ENCODE data around the gene GPR18.

The GPR18 gene

GRCh38 chr13:99208845-99209527 is 49.2 kb downstream of the GPR18 start:
- WGBS (ENCODE audit: extremely low coverage, insufficient coverage, low lambda C conversion rate) = no CpG with 5 or more reads among the region's 8 CpGs
- Histone ChIP-seq H3K4me1 (ENCODE audit: control insufficient read depth, low read depth, low read length) (peaks cover 1% of the 10 kb centered on the region), H2AK5ac (ENCODE audit: low read length) (no peak overlapping the region), H2BK120ac (ENCODE audit: low read depth, low read length) (no peak overlapping the region), H2BK15ac (replicated peaks; ENCODE audit: low read depth) (no peak overlapping the region), H3K4me3 (ENCODE audit: low read length) (no peak overlapping the region), H3K27ac (ENCODE audit: low read depth, low read length) (no peak overlapping the region), H3K4me2 (ENCODE audit: low read length) (no peak overlapping the region), H3K23ac (ENCODE audit: low read length) (no peak overlapping the region), H3K56ac (ENCODE audit: low read length) (no peak overlapping the region), H3K79me1 (ENCODE audit: low read length) (peaks cover 32% of the 10 kb centered on the region), H4K5ac (ENCODE audit: low read length) (no peak overlapping the region), H3K4ac (ENCODE audit: low read depth, low read length) (no peak overlapping the region), H3K36me3 (ENCODE audit: control insufficient read depth, insufficient read depth, low read length) (no peaks in the 10 kb centered on the region), H3K79me2 (ENCODE audit: control insufficient read depth, insufficient read depth, low read length) (peaks cover 51% of the 10 kb centered on the region), H3K9ac (ENCODE audit: low read length) (no peak overlapping the region), H4K8ac (ENCODE audit: low read depth, low read length) (no peak overlapping the region), H3K18ac (ENCODE audit: low read length) (no peak overlapping the region), H2BK5ac (ENCODE audit: low read length) (no peak overlapping the region), H3K27me3 (ENCODE audit: insufficient read depth, low read length, poor library complexity) (no peaks in the 10 kb centered on the region)
- DNase-seq = no peak

GRCh38 chr13:99208185-99208584 is 50.0 kb downstream of the GPR18 start:
- no peak overlapping the region for H3K9ac ChIP-seq (ENCODE audit: low read length)
- H3K36me3 ChIP-seq (ENCODE audit: control insufficient read depth, insufficient read depth, low read length) = no peaks in the 10 kb centered on the region
- H3K27ac ChIP-seq (ENCODE audit: low read depth, low read length) = no peak overlapping the region
- H3K4me2 ChIP-seq (ENCODE audit: low read length) = no peak overlapping the region
- H3K4me3 ChIP-seq (ENCODE audit: low read length) = no peak overlapping the region
- no peak overlapping the region for H3K23ac ChIP-seq (ENCODE audit: low read length)
- H3K56ac ChIP-seq (ENCODE audit: low read length) = no peak overlapping the region
- DNase-seq = no peak
- H3K18ac ChIP-seq (ENCODE audit: low read length) = no peak overlapping the region
- peaks cover 32% of the 10 kb centered on the region for H3K79me1 ChIP-seq (ENCODE audit: low read length)
- peaks cover 56% of the 10 kb centered on the region for H3K79me2 ChIP-seq (ENCODE audit: control insufficient read depth, insufficient read depth, low read length)
- H2BK5ac ChIP-seq (ENCODE audit: low read length) = no peak overlapping the region
- H4K5ac ChIP-seq (ENCODE audit: low read length) = no peak overlapping the region
- H3K4ac ChIP-seq (ENCODE audit: low read depth, low read length) = no peak overlapping the region
- H2BK15ac ChIP-seq (replicated peaks; ENCODE audit: low read depth) = no peak overlapping the region
- no peak overlapping the region for H4K8ac ChIP-seq (ENCODE audit: low read depth, low read length)
- peaks cover 1% of the 10 kb centered on the region for H3K4me1 ChIP-seq (ENCODE audit: control insufficient read depth, low read depth, low read length)
- H3K27me3 ChIP-seq (ENCODE audit: insufficient read depth, low read length, poor library complexity) = no peaks in the 10 kb centered on the region
- no CpG with 5 or more reads among the region's 3 CpGs for WGBS (ENCODE audit: extremely low coverage, insufficient coverage, low lambda C conversion rate)
- H2BK120ac ChIP-seq (ENCODE audit: low read depth, low read length) = no peak overlapping the region
- no peak overlapping the region for H2AK5ac ChIP-seq (ENCODE audit: low read length)

DNA sequence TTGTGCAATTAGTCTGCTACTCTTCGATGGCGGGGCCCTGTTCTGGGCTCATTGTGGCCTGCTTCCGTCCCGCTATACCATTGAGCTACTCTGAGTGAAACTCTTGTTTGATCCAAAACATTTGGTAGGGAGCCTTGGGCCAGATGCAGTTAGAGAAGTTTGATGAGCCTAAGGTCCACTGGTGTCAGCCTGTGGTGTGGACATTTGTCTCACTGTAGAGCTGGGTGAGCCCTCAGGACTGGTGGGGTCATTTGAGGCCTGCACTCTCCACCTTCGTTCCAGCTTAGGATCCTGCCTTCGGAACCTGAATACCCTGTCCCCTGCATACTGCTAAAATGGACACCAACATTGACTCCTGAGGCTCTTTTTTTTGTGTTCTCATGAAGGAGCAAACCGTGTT is 50.7 kb downstream of the GPR18 start:
- no peak overlapping the region for H3K4me2 ChIP-seq (ENCODE audit: low read length)
- H3K9ac ChIP-seq (ENCODE audit: low read length) = no peak overlapping the region
- H4K8ac ChIP-seq (ENCODE audit: low read depth, low read length) = no peak overlapping the region
- H3K18ac ChIP-seq (ENCODE audit: low read length) = no peak overlapping the region
- H3K4ac ChIP-seq (ENCODE audit: low read depth, low read length) = no peak overlapping the region
- no peak overlapping the region for H2AK5ac ChIP-seq (ENCODE audit: low read length)
- WGBS (ENCODE audit: extremely low coverage, insufficient coverage, low lambda C conversion rate) = no CpG with 5 or more reads among the region's 7 CpGs
- peaks cover 60% of the 10 kb centered on the region for H3K79me2 ChIP-seq (ENCODE audit: control insufficient read depth, insufficient read depth, low read length)
- H2BK120ac ChIP-seq (ENCODE audit: low read depth, low read length) = no peak overlapping the region
- no peak overlapping the region for H3K23ac ChIP-seq (ENCODE audit: low read length)
- H3K56ac ChIP-seq (ENCODE audit: low read length) = no peak overlapping the region
- H2BK15ac ChIP-seq (replicated peaks; ENCODE audit: low read depth) = no peak overlapping the region
- H3K36me3 ChIP-seq (ENCODE audit: control insufficient read depth, insufficient read depth, low read length) = no peaks in the 10 kb centered on the region
- no peak overlapping the region for H4K5ac ChIP-seq (ENCODE audit: low read length)
- H3K79me1 ChIP-seq (ENCODE audit: low read length) = peaks cover 34% of the 10 kb centered on the region
- H3K4me3 ChIP-seq (ENCODE audit: low read length) = no peak overlapping the region
- H3K27ac ChIP-seq (ENCODE audit: low read depth, low read length) = no peak overlapping the region
- no peak for DNase-seq
- H3K4me1 ChIP-seq (ENCODE audit: control insufficient read depth, low read depth, low read length) = peaks cover 1% of the 10 kb centered on the region
- H2BK5ac ChIP-seq (ENCODE audit: low read length) = no peak overlapping the region
- no peaks in the 10 kb centered on the region for H3K27me3 ChIP-seq (ENCODE audit: insufficient read depth, low read length, poor library complexity)

- DNase-seq = no peak
- Histone ChIP-seq H3K36me3 (ENCODE audit: control insufficient read depth, insufficient read depth, low read length) (no peaks in the 10 kb centered on the region), H2BK120ac (ENCODE audit: low read depth, low read length) (no peak overlapping the region), H2BK15ac (replicated peaks; ENCODE audit: low read depth) (no peak overlapping the region), H3K79me2 (ENCODE audit: control insufficient read depth, insufficient read depth, low read length) (peaks cover 66% of the 10 kb centered on the region), H4K5ac (ENCODE audit: low read length) (no peak overlapping the region), H3K18ac (ENCODE audit: low read length) (no peak overlapping the region), H3K23ac (ENCODE audit: low read length) (no peak overlapping the region), H3K9ac (ENCODE audit: low read length) (no peak overlapping the region), H3K56ac (ENCODE audit: low read length) (no peak overlapping the region), H2BK5ac (ENCODE audit: low read length) (no peak overlapping the region), H4K8ac (ENCODE audit: low read depth, low read length) (no peak overlapping the region), H3K27me3 (ENCODE audit: insufficient read depth, low read length, poor library complexity) (no peaks in the 10 kb centered on the region), H3K4me3 (ENCODE audit: low read length) (no peak overlapping the region), H3K27ac (ENCODE audit: low read depth, low read length) (no peak overlapping the region), H2AK5ac (ENCODE audit: low read length) (no peak overlapping the region), H3K79me1 (ENCODE audit: low read length) (peaks cover 33% of the 10 kb centered on the region), H3K4me1 (ENCODE audit: control insufficient read depth, low read depth, low read length) (peaks cover 1% of the 10 kb centered on the region), H3K4ac (ENCODE audit: low read depth, low read length) (no peak overlapping the region), H3K4me2 (ENCODE audit: low read length) (no peak overlapping the region)
- no CpG with 5 or more reads among the region's 5 CpGs for WGBS (ENCODE audit: extremely low coverage, insufficient coverage, low lambda C conversion rate)
Measured at GRCh38 chr13:99206873-99207272, 51.3 kb downstream of the GPR18 start.

GRCh38 chr13:99206226-99206625 is 52.0 kb downstream of the GPR18 start:
- Histone ChIP-seq H4K5ac (ENCODE audit: low read length) (no peak overlapping the region), H3K9ac (ENCODE audit: low read length) (no peak overlapping the region), H2BK120ac (ENCODE audit: low read depth, low read length) (no peak overlapping the region), H3K56ac (ENCODE audit: low read length) (no peak overlapping the region), H4K8ac (ENCODE audit: low read depth, low read length) (no peak overlapping the region), H3K27ac (ENCODE audit: low read depth, low read length) (no peak overlapping the region), H3K4me1 (ENCODE audit: control insufficient read depth, low read depth, low read length) (peaks cover 1% of the 10 kb centered on the region), H3K79me2 (ENCODE audit: control insufficient read depth, insufficient read depth, low read length) (peaks cover 60% of the 10 kb centered on the region), H3K4me2 (ENCODE audit: low read length) (no peak overlapping the region), H3K4me3 (ENCODE audit: low read length) (no peak overlapping the region), H3K36me3 (ENCODE audit: control insufficient read depth, insufficient read depth, low read length) (no peaks in the 10 kb centered on the region), H3K23ac (ENCODE audit: low read length) (no peak overlapping the region), H3K18ac (ENCODE audit: low read length) (no peak overlapping the region), H2AK5ac (ENCODE audit: low read length) (no peak overlapping the region), H2BK15ac (replicated peaks; ENCODE audit: low read depth) (no peak overlapping the region), H3K79me1 (ENCODE audit: low read length) (peaks cover 28% of the 10 kb centered on the region), H3K27me3 (ENCODE audit: insufficient read depth, low read length, poor library complexity) (no peaks in the 10 kb centered on the region), H2BK5ac (ENCODE audit: low read length) (no peak overlapping the region), H3K4ac (ENCODE audit: low read depth, low read length) (no peak overlapping the region)
- no CpG with 5 or more reads among the region's 8 CpGs for WGBS (ENCODE audit: extremely low coverage, insufficient coverage, low lambda C conversion rate)
- DNase-seq = no peak
